KOPT-K1 (cell line): ENCODE measurements around the gene PPIL1.
A peak's percentile ranks its signal among the peaks of the same experiment; 100 is the strongest.

Experiments used
- H3K27ac ChIP-seq: fragments of 200-600 bp; sonication (generic); 2 replicates; pipeline ENCODE4 v1.5.1; 2016; ENCODE audit warnings: antibody characterized with exemption, mild to moderate bottlenecking, low read depth, low read length; ENCODE audit not compliant: poor library complexity, severe bottlenecking
- H3K36me3 ChIP-seq: fragments of 200-600 bp; sonication (generic); 2 replicates; pipeline ENCODE4 v1.5.1; 2017; ENCODE audit warnings: antibody characterized with exemption, mild to moderate bottlenecking, low read length, moderate library complexity; ENCODE audit not compliant: insufficient read depth
- H3K9me3 ChIP-seq: fragments of 200-600 bp; sonication (generic); 2 replicates; pipeline ENCODE4 v1.5.1; 2017; ENCODE audit warnings: antibody characterized with exemption, low read length, mild to moderate bottlenecking; ENCODE audit not compliant: insufficient read depth, poor library complexity, severe bottlenecking

PPIL1 gene

GRCh38 chr6:36874443-36875249, at the start of gene PPIL1:
Gene PPIL1, minus strand, starts transcription at chr6:36874803. Its CDS starts 31 bp downstream, at chr6:36874772.
- Histone ChIP-seq H3K36me3 (peaks cover 23% of the 10 kb centered on the region), H3K27ac (peak within 1 kb of the TSS; percentile 96)

GRCh38 chr6:36924131-36924530, 49.5 kb upstream of the PPIL1 start:
- H3K36me3 ChIP-seq: peaks cover 69% of the 10 kb centered on the region
- peak overlapping the region; percentile 52 for H3K27ac ChIP-seq
- H3K9me3 ChIP-seq: no peaks in the 10 kb centered on the region

More at GRCh38 chr6:36874443-36875249, at the start of gene PPIL1:
- no peaks in the 10 kb centered on the region for H3K9me3 ChIP-seq

- H3K9me3 ChIP-seq: no peaks in the 10 kb centered on the region
- H3K27ac ChIP-seq: no peak overlapping the region
- peaks cover 90% of the 10 kb centered on the region for H3K36me3 ChIP-seq
Observed at GRCh38 chr6:36920546-36920945, 45.9 kb upstream of the PPIL1 start.

- peaks cover 90% of the 10 kb centered on the region for H3K36me3 ChIP-seq
- H3K27ac ChIP-seq: peak overlapping the region; percentile 100
- H3K9me3 ChIP-seq: no peaks in the 10 kb centered on the region
Observed at GRCh38 chr6:36920049-36920448, 45.4 kb upstream of the PPIL1 start.

GRCh38 chr6:36917541-36918193, 43.1 kb upstream of the PPIL1 start:
- H3K9me3 ChIP-seq: no peaks in the 10 kb centered on the region
- peaks cover 85% of the 10 kb centered on the region for H3K36me3 ChIP-seq
- peak overlapping the region; percentile 100 for H3K27ac ChIP-seq

GRCh38 chr6:36916126-36916525, 41.5 kb upstream of the PPIL1 start:
- Histone ChIP-seq H3K27ac (peak overlapping the region; percentile 100), H3K36me3 (peaks cover 70% of the 10 kb centered on the region), H3K9me3 (no peaks in the 10 kb centered on the region)

- peaks cover 65% of the 10 kb centered on the region for H3K36me3 ChIP-seq
- H3K27ac ChIP-seq: peak overlapping the region; percentile 100
- no peaks in the 10 kb centered on the region for H3K9me3 ChIP-seq
Observed at GRCh38 chr6:36915599-36915998, 41.0 kb upstream of the PPIL1 start.

- Histone ChIP-seq H3K27ac (peak overlapping the region; percentile 100), H3K36me3 (peaks cover 52% of the 10 kb centered on the region), H3K9me3 (no peaks in the 10 kb centered on the region)
Observed at GRCh38 chr6:36914227-36914794, 39.7 kb upstream of the PPIL1 start.

GRCh38 chr6:36913082-36913481, 38.5 kb upstream of the PPIL1 start:
- peaks cover 43% of the 10 kb centered on the region for H3K36me3 ChIP-seq
- H3K27ac ChIP-seq: peak overlapping the region; percentile 100
- no peaks in the 10 kb centered on the region for H3K9me3 ChIP-seq

- Histone ChIP-seq H3K9me3 (no peaks in the 10 kb centered on the region), H3K36me3 (peaks cover 38% of the 10 kb centered on the region), H3K27ac (peak overlapping the region; percentile 100)
Observed at GRCh38 chr6:36912586-36912985, 38.0 kb upstream of the PPIL1 start.

- peaks cover 37% of the 10 kb centered on the region for H3K36me3 ChIP-seq
- H3K9me3 ChIP-seq: no peaks in the 10 kb centered on the region
- peak overlapping the region; percentile 100 for H3K27ac ChIP-seq
Observed at GRCh38 chr6:36912030-36912454, 37.4 kb upstream of the PPIL1 start.

GRCh38 chr6:36908747-36909146, 34.1 kb upstream of the PPIL1 start:
- Histone ChIP-seq H3K9me3 (no peaks in the 10 kb centered on the region), H3K36me3 (peaks cover 28% of the 10 kb centered on the region), H3K27ac (peak overlapping the region; percentile 100)

- Histone ChIP-seq H3K27ac (peak overlapping the region; percentile 100), H3K36me3 (peaks cover 38% of the 10 kb centered on the region), H3K9me3 (no peaks in the 10 kb centered on the region)
Observed at GRCh38 chr6:36907781-36908180, 33.2 kb upstream of the PPIL1 start.

- Histone ChIP-seq H3K36me3 (peaks cover 49% of the 10 kb centered on the region), H3K9me3 (no peaks in the 10 kb centered on the region), H3K27ac (peak overlapping the region; percentile 100)
Observed at GRCh38 chr6:36906539-36907325, 32.1 kb upstream of the PPIL1 start.
